GM12872 (cell line): Measurements from ENCODE around the gene TTLL9.

ENCODE experiments used
- CTCF ChIP-seq: IDR thresholded peaks from 3 replicates; pipeline ENCODE4 v1.5.1; 2011; ENCODE audit warnings: low read depth, mild to moderate bottlenecking, low read length, moderate library complexity; ENCODE audit not compliant: insufficient read depth

The TTLL9 gene

GRCh38 chr20:31869942-31870725, at the start of gene TTLL9, which contains the start of gene DUSP15:
Gene TTLL9 (plus strand): TSS chr20:31870634. CDS start chr20:31871127, 493 bp downstream.
Gene DUSP15 (minus strand): TSS chr20:31870527. CDS start chr20:31870337, 190 bp downstream.
- no peak for TF ChIP-seq CTCF

- TF ChIP-seq CTCF = no peak
Observed at GRCh38 chr20:31821427-31821826, 49.0 kb upstream of the TTLL9 start.

- peak; percentile 93 for TF ChIP-seq CTCF
Observed at GRCh38 chr20:31822421-31823330, 47.8 kb upstream of the TTLL9 start.

GRCh38 chr20:31823360-31824124, 46.9 kb upstream of the TTLL9 start:
- TF ChIP-seq CTCF = no peak

- TF ChIP-seq CTCF = no peak
Observed at GRCh38 chr20:31824125-31824485, 46.3 kb upstream of the TTLL9 start.

GRCh38 chr20:31824554-31825313, 45.7 kb upstream of the TTLL9 start:
- TF ChIP-seq CTCF = no peak
